DMS53 treated with DMSO at 0.1 percent for 48 hours (cell line): ENCODE results near the gene TMEM163.
"Not testable (repeated sequence)": the region's sequence is repeated elsewhere in the genome, so short reads cannot be mapped to it uniquely, and the experiment has no call there.

Experiments used
- DNase-seq: peaks from one replicate; lab custom pipeline; 2025; ENCODE audit not compliant: unreplicated experiment; lab: John Stamatoyannopoulos, UW

The TMEM163 gene

DNA sequence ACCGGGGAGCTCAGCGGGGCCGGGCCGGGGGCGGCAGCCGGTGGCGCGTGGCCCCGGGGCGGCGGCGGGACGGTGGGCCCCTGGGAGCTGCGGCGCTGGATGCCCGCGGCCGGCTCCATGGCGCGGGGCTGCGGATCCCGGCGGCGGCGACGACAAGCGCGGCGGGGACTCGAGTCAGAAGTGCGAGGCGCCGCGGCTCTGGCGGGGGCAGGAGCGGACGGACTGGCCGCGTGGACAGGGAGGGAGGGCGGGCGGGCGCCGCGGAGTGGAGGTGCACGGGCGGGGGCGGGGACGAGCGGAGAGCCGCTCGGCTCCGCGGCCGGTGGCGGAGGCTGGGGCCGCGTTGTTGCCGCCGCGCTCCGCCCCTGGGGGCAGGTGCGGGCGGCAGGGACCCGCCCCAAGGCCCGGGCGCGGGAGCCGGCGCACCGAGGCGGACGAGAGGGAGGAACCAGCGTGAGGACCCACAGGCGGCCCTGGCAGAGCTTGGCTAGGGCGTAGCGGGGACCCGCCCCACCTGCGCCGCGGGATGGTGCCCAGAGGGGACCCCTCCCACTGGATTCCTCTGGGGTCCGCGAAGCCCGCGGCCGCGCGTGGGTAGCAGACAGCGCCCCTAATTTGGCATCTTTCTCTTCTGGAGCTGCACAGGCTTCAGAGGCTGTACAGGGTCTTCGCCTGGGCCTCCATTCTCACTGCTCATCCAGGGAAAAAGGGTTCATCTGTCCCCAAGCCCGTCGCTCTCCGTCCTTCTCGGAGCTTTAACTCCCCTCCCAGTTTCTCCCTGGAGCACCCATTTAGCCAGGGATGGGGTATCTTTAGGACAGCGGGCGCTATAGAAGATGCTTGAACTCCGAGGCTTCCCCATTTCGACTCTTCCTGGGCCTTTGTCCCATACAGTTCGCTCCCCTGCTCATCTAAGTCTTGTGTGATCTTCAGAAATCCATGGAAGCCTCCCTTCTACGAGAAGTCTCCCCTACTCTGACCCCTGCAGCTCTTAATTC, at the start of gene TMEM163:
Gene TMEM163, minus strand, starts transcription at position 184 of the 998 bp plus-strand sequence.
- DNase-seq: peak; percentile 2

DNA sequence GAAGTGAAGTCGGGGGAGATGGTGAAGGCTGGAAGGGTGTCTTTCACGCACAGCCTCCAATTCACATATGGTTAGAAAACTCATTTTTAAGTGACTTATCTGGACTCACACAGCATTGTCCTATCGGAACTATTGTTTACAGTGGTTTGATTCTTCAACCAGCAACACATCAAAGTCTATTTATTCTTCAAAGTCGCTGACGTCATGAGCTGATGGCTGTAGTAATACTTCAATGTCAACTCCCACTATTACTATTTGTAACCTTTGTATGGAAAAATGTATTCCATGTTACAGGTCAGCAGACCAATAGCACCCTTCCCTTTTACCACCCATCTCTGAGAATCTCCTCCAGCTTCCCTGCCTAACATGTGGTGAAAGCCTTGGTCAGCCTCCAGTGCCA, 47.8 kb upstream of the TMEM163 start:
- no peak for DNase-seq

DNA sequence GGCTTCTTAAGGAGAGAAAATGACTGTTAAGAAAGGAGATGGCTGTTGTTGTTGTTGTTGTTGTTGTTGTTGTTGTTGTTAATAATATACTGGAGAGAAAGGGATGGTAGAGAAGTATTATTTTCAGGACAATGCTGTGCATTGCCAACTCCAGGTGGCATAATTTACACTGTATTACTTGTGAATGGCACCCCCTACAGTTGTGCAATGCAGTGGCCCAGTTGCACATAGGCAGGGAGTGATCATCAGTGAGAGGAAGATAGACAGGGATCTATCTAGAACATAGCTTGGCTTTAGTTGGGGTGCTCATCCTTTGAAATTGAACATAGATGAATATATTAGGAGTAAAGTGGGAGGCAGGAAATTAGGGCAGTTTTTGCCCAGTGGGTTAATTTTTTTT, 47.2 kb upstream of the TMEM163 start:
- no peak for DNase-seq

DNA sequence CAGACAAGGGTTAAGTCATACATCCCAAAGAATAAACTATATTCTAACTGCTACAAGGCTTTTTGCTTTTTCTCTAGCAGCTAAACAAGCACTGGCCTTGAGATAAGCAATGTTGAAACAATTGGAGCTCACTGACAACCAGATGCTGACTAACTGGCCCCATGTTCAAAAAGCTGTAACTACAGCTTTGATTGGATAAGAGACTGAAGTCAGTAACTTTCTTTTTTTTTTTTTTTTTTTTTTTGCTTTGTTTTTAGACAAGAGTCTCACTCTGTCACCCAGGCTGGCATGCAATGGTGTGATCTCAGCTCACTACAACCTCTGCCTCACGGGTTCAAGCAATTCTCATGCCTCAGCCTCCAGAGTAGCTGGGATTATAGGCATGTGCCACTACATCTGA, 45.4 kb upstream of the TMEM163 start:
- no peak for DNase-seq

DNA sequence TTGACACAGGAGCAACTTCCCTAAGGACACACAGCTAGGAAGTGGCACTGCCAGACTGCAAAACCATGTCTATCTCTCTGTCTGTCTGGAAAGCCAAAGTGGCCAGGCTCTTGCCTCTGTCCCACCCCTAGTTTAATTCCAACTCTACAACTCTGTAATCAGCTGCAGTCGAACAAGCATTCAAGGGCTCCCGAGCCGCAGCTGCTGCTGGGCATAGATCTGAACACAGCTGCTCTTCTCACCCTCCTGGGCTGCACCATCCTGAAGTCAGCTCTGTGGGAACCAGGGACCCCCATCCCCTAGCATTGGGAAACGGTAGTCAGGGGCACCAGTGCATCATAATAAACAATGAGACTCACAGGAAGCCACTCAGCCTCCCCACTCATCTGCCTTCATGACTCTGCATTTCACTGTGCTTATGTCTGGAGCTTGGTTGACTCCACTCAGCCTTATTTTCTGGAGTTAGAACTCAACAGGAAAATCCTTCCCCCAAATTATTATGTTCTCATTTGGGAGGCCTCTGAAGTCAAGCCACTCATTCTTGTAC, 44.4 kb upstream of the TMEM163 start:
- no peak for DNase-seq

DNA sequence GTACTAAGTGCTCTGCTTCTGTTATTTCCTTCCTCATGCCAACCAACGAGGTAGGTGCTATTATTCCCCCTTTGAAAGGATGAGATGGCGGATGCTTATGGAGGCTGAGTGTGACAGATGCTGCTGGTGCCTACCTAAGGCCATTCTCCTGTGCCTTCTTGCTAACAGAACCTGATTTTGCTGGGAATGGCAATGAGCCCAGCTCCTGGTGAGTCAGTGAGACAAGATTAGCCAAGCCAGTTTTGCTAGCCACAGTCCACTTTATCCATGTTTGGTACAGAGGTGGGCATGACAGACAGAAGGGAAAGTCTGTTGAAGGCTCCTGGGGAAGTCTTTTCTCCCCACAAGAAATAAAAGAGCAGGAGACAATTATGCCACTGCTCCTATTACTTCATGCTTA, 43.7 kb upstream of the TMEM163 start:
- DNase-seq: no peak

DNA sequence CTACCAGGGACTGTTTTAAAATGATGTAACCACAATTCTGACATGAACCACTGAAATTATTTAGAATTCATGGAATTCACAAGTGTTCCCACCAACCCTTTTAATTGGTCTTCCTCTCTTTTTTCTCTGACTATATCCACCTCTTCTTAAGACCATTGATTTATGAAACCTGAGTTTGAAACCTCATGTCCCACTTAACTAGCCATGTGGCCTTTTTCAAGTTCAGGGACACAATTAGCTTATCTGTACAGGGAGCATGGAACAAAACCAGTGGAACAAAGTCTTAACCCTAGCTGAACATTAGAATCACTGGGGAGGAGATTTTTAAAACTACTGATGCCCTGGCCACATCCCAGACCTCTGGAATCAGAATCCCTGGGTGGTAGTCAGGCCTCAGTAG, 41.6 kb upstream of the TMEM163 start:
- no peak for DNase-seq

DNA sequence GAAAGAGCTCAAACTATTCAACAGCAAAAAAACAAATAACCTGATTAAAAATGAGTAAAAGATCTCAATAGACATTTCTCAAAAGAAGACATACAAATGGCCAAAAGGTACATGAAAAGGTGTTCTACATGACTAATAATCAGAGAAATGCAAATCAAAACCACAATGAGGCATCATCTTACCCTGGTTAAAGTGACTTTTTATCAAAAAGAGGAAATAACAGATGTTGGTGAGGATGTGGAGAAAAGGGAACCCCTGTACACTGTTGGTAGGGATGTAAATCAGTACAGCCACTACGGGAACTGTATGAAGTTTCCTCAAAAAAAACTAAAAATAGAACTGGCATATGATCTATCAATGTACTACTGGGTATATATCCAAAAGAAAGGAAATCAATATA, 39.8 kb upstream of the TMEM163 start:
- DNase-seq: no peak

DNA sequence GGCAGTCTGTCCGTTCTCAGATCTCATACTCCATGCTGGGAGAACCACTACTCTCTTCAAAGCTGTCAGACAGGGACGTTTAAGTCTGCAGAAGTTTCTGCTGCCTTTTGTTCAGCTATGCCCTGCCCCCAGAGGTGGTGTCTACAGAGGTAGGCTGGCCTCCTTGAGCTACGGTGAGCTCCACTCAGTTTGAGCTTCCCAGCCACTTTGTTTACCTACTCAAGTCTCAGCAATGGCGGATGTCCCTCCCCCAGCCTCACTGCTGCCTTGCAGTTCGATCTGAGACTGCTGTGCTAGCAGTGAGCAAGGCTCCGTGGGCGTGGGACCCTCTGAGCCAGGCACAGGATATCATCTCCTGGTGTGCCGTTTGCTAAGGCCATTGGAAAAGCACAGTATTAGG, 33.2 kb upstream of the TMEM163 start:
- DNase-seq: not testable (repeated sequence)

DNA sequence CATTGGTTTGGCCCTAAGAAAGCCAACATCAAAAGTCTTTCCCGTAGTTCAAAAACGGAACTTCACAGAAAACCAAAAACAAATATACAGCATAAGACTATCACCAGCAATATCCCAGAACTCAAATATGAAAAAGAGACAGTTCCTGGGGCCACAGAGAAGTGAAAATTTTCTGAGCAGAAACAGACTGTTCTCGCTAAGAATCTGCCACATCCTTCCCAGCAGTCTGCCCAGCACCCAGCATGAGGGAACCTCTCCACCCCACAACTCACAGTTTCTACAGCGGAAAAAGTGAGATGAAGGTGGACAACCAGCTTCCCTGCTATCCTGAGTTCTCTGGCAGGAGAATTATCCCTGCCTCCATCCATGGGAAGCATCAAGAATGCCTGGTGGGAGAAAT, 26.7 kb upstream of the TMEM163 start:
- no peak for DNase-seq

DNA sequence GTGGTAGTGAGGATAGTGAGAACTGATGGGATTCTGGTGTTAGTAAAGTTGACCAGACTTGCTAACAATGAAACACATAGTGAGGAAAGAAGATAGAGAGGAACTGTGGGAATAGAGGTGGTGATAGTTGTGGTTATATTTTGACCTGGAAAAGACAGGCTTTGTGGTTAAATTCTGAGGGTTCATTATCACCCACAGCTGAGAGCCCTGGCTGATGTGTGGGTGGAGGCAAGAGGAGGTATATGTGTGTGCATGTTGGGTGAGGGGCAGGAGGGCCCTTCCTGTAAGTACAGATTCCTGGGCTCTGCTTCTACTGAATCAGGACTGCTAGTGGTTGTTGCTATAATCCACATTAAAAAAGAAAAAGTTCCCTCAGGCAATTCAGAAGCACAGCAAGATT, 26.2 kb upstream of the TMEM163 start:
- DNase-seq: no peak

DNA sequence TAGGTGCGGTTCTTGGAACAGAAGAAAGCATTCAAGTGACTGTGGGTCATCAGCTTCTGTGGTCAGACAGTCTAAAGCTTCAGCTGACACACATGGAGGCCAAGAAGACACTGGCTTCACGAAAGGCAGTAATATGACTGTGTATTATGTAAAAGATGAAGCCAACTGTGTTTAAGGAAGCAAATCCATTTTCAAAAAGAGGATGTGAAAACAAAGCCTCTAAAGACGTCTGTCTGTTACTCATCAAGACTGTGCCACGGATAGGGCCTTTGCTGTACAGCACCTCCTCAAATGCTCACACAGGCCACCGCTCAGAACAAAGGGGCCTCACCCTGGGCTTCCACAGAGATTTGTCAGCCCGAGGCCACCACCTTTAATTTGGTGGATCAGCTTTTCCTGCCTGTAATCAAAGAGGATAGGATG, 21.1 kb upstream of the TMEM163 start:
- no peak for DNase-seq

DNA sequence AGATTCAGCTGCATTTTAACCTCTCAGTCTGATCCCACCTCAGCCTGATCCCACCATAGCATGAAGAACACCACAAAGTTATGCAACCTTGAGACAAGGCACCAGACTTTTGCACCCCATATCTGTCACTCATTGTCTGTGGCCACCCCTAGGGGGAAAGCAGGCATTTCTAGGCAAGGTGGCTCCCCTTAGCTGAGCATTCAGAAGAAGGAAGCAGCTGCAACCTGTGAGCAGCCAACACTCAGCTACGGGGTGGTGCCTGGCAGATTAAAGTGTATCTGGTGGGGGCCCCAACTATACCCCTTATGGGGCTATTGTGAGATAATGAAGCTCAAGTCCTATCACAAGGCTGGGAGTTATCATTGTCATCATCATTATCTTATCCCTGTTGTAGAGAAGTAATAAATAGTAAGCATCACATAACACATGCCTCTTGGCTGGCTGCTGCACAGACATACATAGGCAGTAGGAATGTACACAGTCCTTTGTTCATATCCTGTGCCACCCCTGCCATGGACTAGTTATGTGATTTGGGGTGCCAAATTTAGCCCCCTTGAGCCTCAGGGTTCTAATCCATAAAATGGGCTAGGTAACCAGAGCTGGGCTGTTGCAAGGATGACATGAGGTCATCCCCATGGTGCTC, 20.6 kb upstream of the TMEM163 start:
- DNase-seq: no peak

DNA sequence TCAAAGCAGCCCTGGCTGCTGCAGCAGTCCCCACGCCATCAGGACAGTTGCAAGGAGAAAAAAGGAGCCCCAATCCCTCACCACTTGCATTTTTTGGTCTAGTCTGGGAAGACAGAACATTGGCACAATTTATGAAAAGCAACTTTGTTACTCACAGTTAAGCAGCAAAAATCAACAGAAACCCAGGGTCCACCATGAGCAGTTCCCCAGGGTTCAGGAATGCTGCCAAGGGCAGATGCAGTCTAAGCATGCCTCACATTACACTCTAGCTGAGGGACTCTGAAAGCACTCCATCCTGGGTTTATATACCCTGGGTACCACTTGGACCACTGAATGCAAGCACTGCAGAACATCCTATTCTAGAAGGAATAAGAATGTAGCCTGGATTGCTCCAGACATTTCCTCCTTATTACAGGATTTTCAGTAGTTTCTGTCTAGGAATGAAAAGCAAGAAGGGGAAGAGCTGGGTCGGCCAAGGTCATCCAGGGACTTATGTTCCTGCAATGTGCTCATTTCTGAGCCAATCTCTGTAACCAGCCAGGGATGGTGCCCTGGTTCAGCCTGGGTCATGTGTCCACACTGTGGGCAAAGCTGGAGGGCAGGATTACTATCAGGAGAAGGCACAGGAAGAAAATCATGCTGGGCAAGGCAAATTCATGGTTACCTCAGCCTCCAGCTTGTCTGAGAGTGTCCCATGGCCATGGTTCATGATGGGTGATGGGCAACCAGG, 19.5 kb upstream of the TMEM163 start:
- no peak for DNase-seq

DNA sequence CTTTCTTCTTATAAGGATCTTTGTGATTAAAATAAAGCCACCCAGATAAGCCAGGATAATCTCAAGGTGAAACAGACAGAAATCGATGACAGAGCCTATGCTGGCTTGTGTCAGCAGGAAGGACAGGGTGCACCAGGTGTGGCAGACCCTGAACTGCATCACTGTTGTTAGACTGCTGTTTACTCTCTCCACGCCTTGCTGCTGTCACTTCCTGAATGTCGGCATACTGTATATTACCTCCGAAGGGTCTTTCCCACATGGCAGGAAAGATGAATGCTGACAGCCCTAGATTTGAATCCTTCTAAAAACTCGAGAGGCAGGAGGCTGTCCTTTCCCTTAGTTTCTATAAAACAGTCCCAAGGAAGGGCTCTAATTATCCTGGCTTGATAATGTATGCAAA, 18.9 kb upstream of the TMEM163 start:
- peak; percentile 1 for DNase-seq

DNA sequence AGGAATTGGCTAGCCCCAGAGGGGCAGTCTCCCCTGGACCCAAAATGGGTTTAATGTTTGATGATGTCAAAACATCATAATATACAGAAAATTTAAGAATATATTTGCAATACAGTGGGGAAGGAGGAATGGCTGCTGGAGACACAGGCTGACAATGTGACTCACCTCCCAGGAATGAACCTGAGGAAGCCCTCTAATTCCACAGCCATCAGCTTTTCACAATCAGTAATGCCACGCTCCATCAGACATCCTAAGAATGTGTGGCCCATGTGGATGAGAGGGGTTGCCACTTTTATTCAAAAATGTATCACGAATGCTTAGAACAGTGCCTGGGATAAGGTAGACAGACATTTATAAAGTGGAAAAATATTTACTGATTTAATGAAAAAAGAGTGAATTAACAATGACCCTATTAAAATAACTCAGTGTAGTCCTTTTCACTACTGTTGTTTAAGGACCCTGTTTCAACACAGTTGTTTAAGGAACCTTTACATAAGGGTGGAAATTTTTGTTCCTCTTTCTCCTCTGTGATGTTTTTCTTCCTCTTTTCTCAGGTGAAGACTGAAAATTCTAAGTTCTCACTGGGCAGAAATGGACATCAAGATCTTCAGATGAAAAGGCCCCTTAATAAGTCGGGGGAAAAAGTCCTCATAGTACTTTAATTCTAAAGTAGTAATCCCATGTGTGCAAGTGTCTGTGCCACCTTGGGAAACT, 17.5 kb upstream of the TMEM163 start:
- DNase-seq: no peak

DNA sequence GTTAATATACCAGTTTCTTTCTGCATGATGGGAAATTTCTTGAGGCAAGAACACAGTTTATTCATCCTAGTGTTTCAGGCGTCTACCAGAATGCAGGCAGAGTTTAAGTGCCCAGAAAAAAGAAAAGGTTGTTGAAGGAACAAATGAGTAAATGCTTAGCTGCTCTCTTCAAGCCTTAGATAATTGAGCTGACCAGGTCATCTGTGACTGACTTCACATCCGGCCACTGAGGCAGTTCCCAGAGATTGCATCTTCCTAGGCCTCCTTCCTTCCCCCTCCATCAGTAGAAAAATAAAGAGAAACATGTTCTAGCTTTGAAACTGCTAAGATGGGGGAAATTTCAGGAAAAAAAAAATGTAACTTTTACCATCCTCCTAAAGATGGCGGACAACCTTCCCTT, 9.4 kb upstream of the TMEM163 start:
- DNase-seq: no peak

DNA sequence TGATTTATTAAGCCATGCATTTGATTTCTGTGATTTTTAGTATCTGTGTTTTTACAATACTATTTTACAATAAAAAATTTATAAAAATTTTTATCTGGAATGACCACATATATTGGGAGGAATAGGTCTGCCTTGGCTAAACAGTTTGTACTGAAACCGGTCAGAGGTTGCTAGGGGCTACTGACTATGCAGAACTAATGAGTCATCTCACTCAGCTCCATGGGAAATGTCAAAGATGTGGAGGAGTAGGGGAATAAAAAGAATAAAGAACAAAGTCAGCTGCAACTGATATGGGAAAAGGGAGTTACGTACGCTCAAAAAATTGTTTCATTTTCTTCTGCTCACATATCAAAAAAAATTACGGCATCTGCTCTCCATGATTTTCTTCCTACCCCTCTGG, 8.6 kb upstream of the TMEM163 start:
- no peak for DNase-seq

DNA sequence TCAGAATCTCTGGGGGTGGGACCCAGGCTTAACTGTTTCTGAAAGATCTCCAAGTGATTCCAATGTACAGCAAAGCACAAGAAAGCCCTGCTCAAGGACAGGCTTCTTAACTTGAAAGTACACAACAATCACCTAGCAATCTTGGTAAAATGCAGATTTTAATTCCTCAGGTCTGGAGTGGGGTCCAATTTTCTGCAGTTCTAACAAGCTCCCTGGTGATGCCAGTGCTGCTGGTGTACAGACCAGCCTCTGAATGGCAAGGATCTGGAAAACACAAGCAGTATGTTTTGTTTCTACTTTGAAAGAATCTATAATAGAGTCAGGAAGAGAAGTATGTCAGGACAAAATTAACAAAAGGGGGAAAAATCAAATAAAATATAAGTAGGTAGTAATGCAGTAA, 7.8 kb upstream of the TMEM163 start:
- DNase-seq: no peak

DNA sequence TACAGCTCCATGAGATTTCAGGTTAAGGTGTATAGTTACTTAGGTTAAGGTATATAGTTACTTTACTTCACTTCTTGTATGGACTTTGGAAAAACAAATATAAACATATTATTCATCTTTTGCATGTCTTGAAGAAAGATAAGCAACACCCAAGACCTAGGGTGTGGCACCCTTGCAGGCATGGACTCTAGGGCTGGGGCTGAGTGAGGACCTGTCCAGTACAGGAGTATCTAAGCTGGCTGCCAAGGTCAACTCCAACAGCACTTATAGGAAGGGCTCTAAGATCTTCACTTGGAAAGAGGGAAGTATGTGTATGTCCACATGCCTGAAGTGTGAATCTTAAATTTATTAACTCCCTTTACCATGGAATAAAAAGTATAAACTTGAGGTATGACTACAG, 7.1 kb upstream of the TMEM163 start:
- no peak for DNase-seq

DNA sequence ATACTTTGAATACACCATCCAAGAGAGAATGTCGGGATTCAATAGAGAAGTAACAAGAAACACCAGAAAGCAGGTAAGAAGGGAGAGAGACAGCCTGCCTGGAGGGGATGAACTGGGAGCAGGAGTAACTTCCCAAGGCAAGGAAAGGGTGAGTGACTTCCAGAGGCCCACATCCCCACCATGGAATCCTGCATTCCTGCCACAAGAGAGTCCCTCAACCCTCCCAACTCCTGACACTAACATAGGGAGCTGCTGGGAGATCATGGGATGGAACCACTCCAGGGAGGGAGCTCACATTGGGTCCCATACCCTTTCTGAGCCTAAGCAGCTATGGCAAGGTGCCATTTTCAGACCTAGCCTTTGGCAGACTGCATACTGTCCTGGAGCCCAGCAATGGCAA, 5.5 kb upstream of the TMEM163 start:
- DNase-seq: no peak
